GM23338 (cell line): ENCODE results near the gene CBY1.

Experiments
- CTCF ChIP-seq, 2 experiments: fragments of 200-600 bp in 1 of 2; sonication (generic) in 1 of 2; conservative IDR thresholded peaks; 2 replicates each; pipeline versions ENCODE4 v1.5.1 to v1.6.1; 2016 to 2017; ENCODE audit warnings: antibody characterized with exemption in 2 of 2, low read depth in 2 of 2, mild to moderate bottlenecking in 2 of 2, moderate library complexity in 1 of 2
- REST ChIP-seq: IDR thresholded peaks from one replicate; pipeline ENCODE4 v1.6.1; 2018; ENCODE audit warnings: antibody characterized with exemption; ENCODE audit not compliant: unreplicated experiment

GRCh38 chr22:38685761-38686160, 29.3 kb downstream of the CBY1 start:
- TF ChIP-seq REST, result no peak
- no peak for TF ChIP-seq CTCF (conservative IDR thresholded peaks at IDR 0.05; ENCODE audit: low read depth in 2 of 2)
